ENCODE data around the gene ATG2A.

Gene ATG2A

GRCh38 chr11:64878223-64878493, 38.9 kb downstream of the ATG2A start:
- TF ChIP-seq TAF1 (IDR thresholded peaks at IDR 0.05; ENCODE audit: low read depth) = no peak
- 0 out of 2 replicates have a peak, but pooled peaks have one; percentile 26 for TF ChIP-seq ZBTB7A (IDR thresholded peaks at IDR 0.05; ENCODE audit: low read depth)
- TF ChIP-seq YY1 (IDR thresholded peaks at IDR 0.05; ENCODE audit: low read depth) = no peak
- TF ChIP-seq FOXM1 (IDR thresholded peaks at IDR 0.05; ENCODE audit: borderline replicate concordance, low read depth) = no peak

GRCh38 chr11:64877390-64878222, 39.4 kb downstream of the ATG2A start:
- TF ChIP-seq FOXM1 (IDR thresholded peaks at IDR 0.05; ENCODE audit: borderline replicate concordance, low read depth) = no peak
- TF ChIP-seq ZBTB7A (IDR thresholded peaks at IDR 0.05; ENCODE audit: low read depth) = peak; percentile 82; the same call in 1 of the 2 replicates

GRCh38 chr11:64876835-64877341, 40.1 kb downstream of the ATG2A start:
- TF ChIP-seq RAD21 (IDR thresholded peaks at IDR 0.05; ENCODE audit: low read depth) (peak; percentile 0; the same call in 1 of the 2 replicates), YY1 (IDR thresholded peaks at IDR 0.05; ENCODE audit: low read depth) (0 out of 2 replicates have a peak, but pooled peaks have one; percentile 1), EGR1 (IDR thresholded peaks at IDR 0.05) (no peak), EP300 (IDR thresholded peaks at IDR 0.05; ENCODE audit: borderline replicate concordance) (peak; percentile 52; the same call in 1 of the 2 replicates), TCF12 (IDR thresholded peaks at IDR 0.05; ENCODE audit: low read depth) (peak; percentile 62), REST (IDR thresholded peaks at IDR 0.05; ENCODE audit: low read depth) (no peak), TEAD4 (IDR thresholded peaks at IDR 0.05) (peak; percentile 88), CEBPB (IDR thresholded peaks at IDR 0.05) (no peak), MAX (IDR thresholded peaks at IDR 0.05) (peak; percentile 62)

- no peak for TF ChIP-seq CREB1 (IDR thresholded peaks at IDR 0.05; ENCODE audit: low read depth)
- TF ChIP-seq EP300 (IDR thresholded peaks at IDR 0.05; ENCODE audit: borderline replicate concordance) = no peak
- no peak for TF ChIP-seq REST (IDR thresholded peaks at IDR 0.05; ENCODE audit: low read depth)
- no peak for TF ChIP-seq TCF12 (IDR thresholded peaks at IDR 0.05; ENCODE audit: low read depth)
- TF ChIP-seq MAX (IDR thresholded peaks at IDR 0.05) = no peak
- TF ChIP-seq USF1 (IDR thresholded peaks at IDR 0.05) = no peak
- TF ChIP-seq NFIC (IDR thresholded peaks at IDR 0.05) = no peak
- no peak for TF ChIP-seq TEAD4 (IDR thresholded peaks at IDR 0.05)
- TF ChIP-seq YY1 (IDR thresholded peaks at IDR 0.05; ENCODE audit: low read depth) = no peak
- TF ChIP-seq FOXM1 (IDR thresholded peaks at IDR 0.05; ENCODE audit: borderline replicate concordance, low read depth) = no peak
- no peak for TF ChIP-seq RAD21 (IDR thresholded peaks at IDR 0.05; ENCODE audit: low read depth)
- TF ChIP-seq EGR1 (IDR thresholded peaks at IDR 0.05) = no peak
- no peak for TF ChIP-seq CEBPB (IDR thresholded peaks at IDR 0.05)
- TF ChIP-seq TAF1 (IDR thresholded peaks at IDR 0.05; ENCODE audit: low read depth) = no peak
- TF ChIP-seq ZBTB7A (IDR thresholded peaks at IDR 0.05; ENCODE audit: low read depth) = no peak
Observed at GRCh38 chr11:64876229-64876750, 40.7 kb downstream of the ATG2A start.

- no peak for TF ChIP-seq TAF1 (IDR thresholded peaks at IDR 0.05; ENCODE audit: low read depth)
- TF ChIP-seq TEAD4 (IDR thresholded peaks at IDR 0.05) = no peak
- TF ChIP-seq FOXM1 (IDR thresholded peaks at IDR 0.05; ENCODE audit: borderline replicate concordance, low read depth) = no peak
- no peak for TF ChIP-seq EGR1 (IDR thresholded peaks at IDR 0.05)
- no peak for TF ChIP-seq NFIC (IDR thresholded peaks at IDR 0.05)
- TF ChIP-seq TCF12 (IDR thresholded peaks at IDR 0.05; ENCODE audit: low read depth) = no peak
- no peak for TF ChIP-seq REST (IDR thresholded peaks at IDR 0.05; ENCODE audit: low read depth)
- TF ChIP-seq MAX (IDR thresholded peaks at IDR 0.05) = no peak
- no peak for TF ChIP-seq CEBPB (IDR thresholded peaks at IDR 0.05)
- TF ChIP-seq USF1 (IDR thresholded peaks at IDR 0.05) = no peak
- no peak for TF ChIP-seq CREB1 (IDR thresholded peaks at IDR 0.05; ENCODE audit: low read depth)
- TF ChIP-seq EP300 (IDR thresholded peaks at IDR 0.05; ENCODE audit: borderline replicate concordance) = no peak
- TF ChIP-seq ZBTB7A (IDR thresholded peaks at IDR 0.05; ENCODE audit: low read depth) = no peak
- no peak for TF ChIP-seq YY1 (IDR thresholded peaks at IDR 0.05; ENCODE audit: low read depth)
- TF ChIP-seq RAD21 (IDR thresholded peaks at IDR 0.05; ENCODE audit: low read depth) = no peak
Observed at GRCh38 chr11:64875369-64876228, 41.4 kb downstream of the ATG2A start.

Data from Ishikawa (cell line).